Retina (tissue), 1 donor: ENCODE results near the gene MERTK.
"Not testable (repeated sequence)": the region's sequence is repeated elsewhere in the genome, so short reads cannot be mapped to it uniquely, and the experiment has no call there.

Source experiments
- DNase-seq: peaks from one replicate; pipeline ENCODE4 v3.0.0-alpha.2; 2016

MERTK gene

GRCh38 chr2:112019569-112019982, 121.2 kb downstream of the MERTK start:
- DNase-seq = no peak

- DNase-seq = no peak
These were observed 122.2 kb downstream of the MERTK start for GRCh38 chr2:112020561-112020960.

- DNase-seq = no peak
These were observed 122.9 kb downstream of the MERTK start for GRCh38 chr2:112021290-112021689.

GRCh38 chr2:112021781-112022231, 123.4 kb downstream of the MERTK start:
- no peak for DNase-seq

GRCh38 chr2:112023707-112024106, 125.3 kb downstream of the MERTK start:
- no peak for DNase-seq

GRCh38 chr2:112024231-112024630, 125.8 kb downstream of the MERTK start:
- DNase-seq = no peak

GRCh38 chr2:112024896-112025491, 126.6 kb downstream of the MERTK start:
- no peak for DNase-seq

GRCh38 chr2:112026509-112026908, 128.1 kb downstream of the MERTK start:
- no peak for DNase-seq

- DNase-seq = no peak
These were observed 129.4 kb downstream of the MERTK start for GRCh38 chr2:112027767-112028166.

- no peak for DNase-seq
These were observed 130.8 kb downstream of the MERTK start for GRCh38 chr2:112029164-112029563.

- peak; percentile 15 for DNase-seq
These were observed 133.2 kb downstream of the MERTK start for GRCh38 chr2:112031473-112032223.

- no peak for DNase-seq
These were observed 133.8 kb downstream of the MERTK start for GRCh38 chr2:112032224-112032586.

GRCh38 chr2:112032689-112033465, 134.5 kb downstream of the MERTK start:
- DNase-seq = no peak

GRCh38 chr2:112033600-112033999, 135.2 kb downstream of the MERTK start:
- no peak for DNase-seq

GRCh38 chr2:112034924-112035323, 136.5 kb downstream of the MERTK start:
- no peak for DNase-seq

GRCh38 chr2:112035786-112036185, 137.4 kb downstream of the MERTK start:
- no peak for DNase-seq

- DNase-seq = not testable (repeated sequence)
These were observed 141.1 kb downstream of the MERTK start for GRCh38 chr2:112039556-112039955.

- DNase-seq = not testable (repeated sequence)
These were observed 141.7 kb downstream of the MERTK start for GRCh38 chr2:112040066-112040465.

GRCh38 chr2:112041460-112041859, 143.1 kb downstream of the MERTK start:
- not testable (repeated sequence) for DNase-seq

- DNase-seq = no peak
These were observed 147.1 kb downstream of the MERTK start for GRCh38 chr2:112045446-112046014.

- no peak for DNase-seq
These were observed 147.8 kb downstream of the MERTK start for GRCh38 chr2:112046231-112046630.

- DNase-seq = no peak
These were observed 149.3 kb downstream of the MERTK start for GRCh38 chr2:112047537-112048235.

GRCh38 chr2:112048236-112048592, 149.8 kb downstream of the MERTK start:
- no peak for DNase-seq
